Measurements from ENCODE around the gene C22orf23. TPM values are rescaled to one million over a fixed set of nuclear protein-coding genes. Genes with fewer than 3 reads are reported as not detected.

The C22orf23 gene
- total and polyA plus RNA-seq, 8 donors = 0.09 to 0.68 (median 0.27) TPM; not detected in 2

DNA sequence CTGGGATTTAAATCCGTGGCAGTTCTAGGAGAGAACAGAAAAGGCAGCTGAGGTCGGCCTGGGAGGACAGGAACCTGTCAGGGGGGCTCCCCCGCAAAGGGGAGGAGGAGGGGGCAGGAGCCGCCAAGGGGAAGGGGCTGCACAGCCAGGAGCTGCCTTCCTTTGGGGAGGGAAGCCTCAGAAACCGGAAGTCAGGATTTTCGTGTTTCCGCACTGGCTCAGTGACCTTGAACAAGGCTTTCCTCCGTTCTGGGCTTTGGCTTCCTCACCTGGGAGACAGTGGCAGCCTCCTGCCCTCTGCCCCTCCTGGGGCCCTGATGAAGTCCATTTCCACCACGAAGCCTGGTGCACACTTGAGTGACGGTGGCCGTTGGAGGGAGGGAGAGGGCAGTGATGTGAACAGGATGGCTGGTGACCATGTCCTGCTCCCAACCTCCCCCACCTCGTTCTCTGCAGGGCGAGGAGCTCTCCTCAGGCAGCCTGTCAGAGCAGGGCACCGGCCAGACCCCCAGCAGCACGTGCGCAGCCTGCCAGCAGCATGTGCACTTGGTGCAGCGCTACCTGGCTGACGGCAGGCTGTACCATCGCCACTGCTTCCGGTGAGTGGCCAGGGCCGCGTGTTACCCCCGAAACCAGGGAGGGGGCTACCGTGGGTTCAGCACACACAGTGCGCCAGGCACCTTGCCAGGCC, 34.7 kb downstream of the C22orf23 start:
- WGBS, 2 donors = 71 to 76% methylated on average over 23 to 25 of the region's 25 CpGs
- no peak overlapping the region for H3K4me3 ChIP-seq
- H3K27me3 ChIP-seq = no peaks in the 10 kb centered on the region
- TF ChIP-seq CTCF (IDR thresholded peaks at IDR 0.05) = no peak
- no peak overlapping the region for H3K27ac ChIP-seq
- ATAC-seq (peak in 2 of 4 donors; percentile 34 to 58), FAIRE-seq (no peak), DNase-seq (no peak)
- no peaks in the 10 kb centered on the region for H3K4me1 ChIP-seq
- H3K36me3 ChIP-seq = peaks cover 0 to 46% (median 5%) of the 10 kb centered on the region in 3 donors
- intact Hi-C loops (cut with DNase I) = no loop called here
- H3K9me3 ChIP-seq = no peaks in the 10 kb centered on the region

- Histone ChIP-seq H3K4me1 (no peaks in the 10 kb centered on the region), H3K9me3 (no peaks in the 10 kb centered on the region), H3K27ac (no peak overlapping the region), H3K36me3 (peaks cover 0 to 49% (median 5%) of the 10 kb centered on the region in 3 donors), H3K4me3 (no peak overlapping the region), H3K27me3 (no peaks in the 10 kb centered on the region)
- FAIRE-seq (no peak), DNase-seq (no peak), ATAC-seq (peak in 2 of 4 donors; percentile 14)
- 78 to 86% methylated on average over 4 of the region's 4 CpGs for WGBS, 2 donors
- no peak for TF ChIP-seq CTCF (IDR thresholded peaks at IDR 0.05)
- intact Hi-C loops (cut with DNase I) = no loop called here
Measured at GRCh38 chr22:37917874-37918548, 35.4 kb downstream of the C22orf23 start.

DNA sequence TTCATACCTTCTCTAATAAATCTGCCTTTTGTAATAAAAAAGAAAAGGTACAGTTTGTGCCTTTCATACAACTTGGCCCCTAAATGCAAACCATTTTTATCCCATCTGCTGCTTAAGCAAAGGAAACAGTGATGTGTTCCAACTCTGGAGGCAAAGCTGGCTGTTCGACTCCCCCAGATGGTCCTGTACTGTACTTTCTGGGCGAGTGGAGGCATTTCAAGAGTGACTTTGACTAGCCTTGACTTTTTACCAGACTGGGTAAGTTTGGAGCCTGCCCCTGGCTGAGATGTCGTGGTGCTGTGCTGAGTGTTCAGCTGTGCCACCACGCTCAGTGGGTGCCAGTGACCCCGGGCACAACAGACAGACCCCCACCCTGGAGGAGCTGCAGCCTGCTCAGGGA, 37.1 kb downstream of the C22orf23 start:
- 88 to 89% methylated on average over 5 of the region's 5 CpGs for WGBS, 2 donors
- DNase-seq = no peak
- H3K27ac ChIP-seq = no peak overlapping the region
- H3K27me3 ChIP-seq = no peaks in the 10 kb centered on the region
- FAIRE-seq = no peak
- H3K4me1 ChIP-seq = no peaks in the 10 kb centered on the region
- ATAC-seq = no peak
- H3K4me3 ChIP-seq = no peak overlapping the region
- H3K9me3 ChIP-seq = no peaks in the 10 kb centered on the region
- H3K36me3 ChIP-seq = peaks cover 0 to 49% (median 5%) of the 10 kb centered on the region in 3 donors
- no peak for TF ChIP-seq CTCF (IDR thresholded peaks at IDR 0.05)
- intact Hi-C loops (cut with DNase I) = no loop called here

GRCh38 chr22:37913233-37913721, 40.1 kb downstream of the C22orf23 start:
- H3K4me3 ChIP-seq = no peak overlapping the region
- WGBS, 2 donors = 86 to 87% methylated on average over 7 of the region's 7 CpGs
- FAIRE-seq (no peak), ATAC-seq (no peak), DNase-seq (no peak)
- no peak overlapping the region for H3K27ac ChIP-seq
- H3K27me3 ChIP-seq = no peaks in the 10 kb centered on the region
- H3K4me1 ChIP-seq = no peaks in the 10 kb centered on the region
- peaks cover 0 to 29% (median 0%) of the 10 kb centered on the region in 3 donors for H3K36me3 ChIP-seq
- H3K9me3 ChIP-seq = no peaks in the 10 kb centered on the region
- intact Hi-C loops (cut with DNase I) = no loop called here
- no peak for TF ChIP-seq CTCF (IDR thresholded peaks at IDR 0.05)

GRCh38 chr22:37912171-37912570, 41.2 kb downstream of the C22orf23 start:
- H3K4me3 ChIP-seq = no peak overlapping the region
- WGBS, 2 donors = 78 to 89% methylated on average over 8 of the region's 8 CpGs
- no peak overlapping the region for H3K27ac ChIP-seq
- DNase-seq = no peak
- intact Hi-C loops (cut with DNase I) = no loop called here
- H3K4me1 ChIP-seq = no peaks in the 10 kb centered on the region
- FAIRE-seq = no peak
- H3K9me3 ChIP-seq = no peaks in the 10 kb centered on the region
- TF ChIP-seq CTCF (IDR thresholded peaks at IDR 0.05) = no peak
- H3K36me3 ChIP-seq = peaks cover 0 to 18% (median 0%) of the 10 kb centered on the region in 3 donors
- no peak for ATAC-seq
- no peaks in the 10 kb centered on the region for H3K27me3 ChIP-seq
